A204.1 (cell line): ENCODE data around the gene COA5.
"Not testable (repeated sequence)": the region's sequence is repeated elsewhere in the genome, so short reads cannot be mapped to it uniquely, and the experiment has no call there.

ENCODE experiments used
- FAIRE-seq: peaks from 2 replicates; lab custom pipeline; 2012; peaks lifted over from hg19 to GRCh38; lab: Jason Lieb, UNC

COA5 gene

GRCh38 chr2:98605076-98605475 is 3.2 kb downstream of the COA5 start:
- FAIRE-seq = no peak

- no peak for FAIRE-seq
These were observed 3.8 kb downstream of the COA5 start for GRCh38 chr2:98604547-98604946.

DNA sequence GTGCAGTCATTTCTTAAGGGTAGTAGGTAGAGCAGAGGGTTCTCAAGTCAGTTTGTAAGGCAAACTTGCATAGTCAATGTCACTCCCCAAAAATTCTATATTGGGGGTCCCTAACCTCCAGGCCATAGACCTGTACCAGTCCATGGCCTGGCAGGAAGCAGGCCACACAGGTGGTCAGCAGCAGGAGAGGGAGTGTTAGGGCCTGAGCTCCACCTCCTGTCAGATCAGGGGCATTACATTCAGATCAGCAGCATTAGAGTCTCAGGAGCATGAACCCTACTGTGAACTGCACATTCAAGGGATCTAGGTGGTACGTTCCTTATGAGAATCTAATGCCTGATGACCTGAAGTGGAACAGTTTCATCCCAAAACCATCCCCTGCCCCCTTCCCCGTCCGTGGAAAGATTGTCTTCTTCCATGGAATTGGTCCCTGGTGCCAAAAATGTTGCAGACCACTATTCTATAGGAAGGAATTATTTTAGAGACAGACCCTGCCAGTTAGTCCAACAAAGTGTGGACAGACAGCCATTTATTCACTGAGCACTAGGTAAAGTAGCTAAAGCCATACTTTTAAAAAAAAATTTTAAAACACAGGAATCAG is 6.7 kb downstream of the COA5 start:
- no peak for FAIRE-seq

- FAIRE-seq = no peak
These were observed 9.4 kb downstream of the COA5 start for GRCh38 chr2:98598781-98599428.

- FAIRE-seq = not testable (repeated sequence)
These were observed 13.6 kb downstream of the COA5 start for GRCh38 chr2:98594665-98595064.

- no peak for FAIRE-seq
These were observed 15.7 kb downstream of the COA5 start for GRCh38 chr2:98592565-98592964.

DNA sequence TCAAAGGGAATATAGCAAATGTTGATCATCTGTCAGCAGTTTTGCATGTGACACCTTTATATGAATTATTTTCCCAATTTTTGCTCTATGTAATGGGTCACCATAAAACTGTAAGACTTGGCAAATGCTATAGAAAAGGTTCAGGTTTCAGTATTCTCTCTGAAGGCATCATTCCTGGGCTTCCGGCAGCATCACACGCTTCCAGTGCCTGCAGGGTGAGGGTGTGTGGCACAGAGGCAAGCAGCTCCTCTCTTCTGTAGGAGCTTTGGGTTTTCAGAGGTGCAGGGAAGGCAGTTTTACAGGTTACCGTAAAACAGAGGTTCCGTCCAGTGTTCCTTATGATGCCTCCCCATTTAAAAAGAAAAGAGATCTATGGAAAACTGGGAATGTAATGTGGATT is 18.8 kb downstream of the COA5 start:
- FAIRE-seq = no peak

GRCh38 chr2:98588880-98589431 is 19.4 kb downstream of the COA5 start:
- FAIRE-seq = no peak

DNA sequence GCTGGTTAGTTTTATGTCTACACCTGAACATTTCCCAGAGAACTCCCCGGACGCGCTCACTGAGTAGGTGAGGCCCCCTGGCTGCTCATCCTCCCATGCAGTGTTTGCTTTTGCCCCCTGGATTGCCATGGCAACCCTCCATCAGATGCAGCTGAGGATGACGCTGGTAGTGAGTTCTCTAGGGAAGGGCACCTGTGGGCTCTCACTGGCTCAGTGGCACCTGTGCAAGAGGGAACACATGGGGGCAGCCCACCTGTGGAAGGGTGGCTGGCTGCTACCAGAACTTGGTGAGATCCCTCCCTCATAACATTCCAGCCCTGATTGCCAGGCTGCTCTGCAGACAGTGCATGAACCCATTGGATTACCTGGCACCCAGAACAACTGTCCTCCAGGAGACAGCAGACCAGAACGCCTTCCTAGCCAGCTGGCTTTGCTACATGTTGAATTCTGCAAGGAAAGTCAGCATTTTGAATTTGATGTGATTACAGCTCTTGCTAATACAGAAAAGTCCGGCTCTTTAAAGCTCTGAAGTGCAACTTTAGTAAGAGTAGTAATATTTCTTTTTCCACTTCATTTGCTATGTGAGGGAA is 21.7 kb downstream of the COA5 start:
- no peak for FAIRE-seq

GRCh38 chr2:98585386-98585785 is 22.9 kb downstream of the COA5 start:
- no peak for FAIRE-seq

- FAIRE-seq = no peak
These were observed 24.3 kb downstream of the COA5 start for GRCh38 chr2:98583816-98584618.

- no peak for FAIRE-seq
These were observed 25.0 kb downstream of the COA5 start for GRCh38 chr2:98583276-98583675.

- FAIRE-seq = no peak
These were observed 25.8 kb downstream of the COA5 start for GRCh38 chr2:98582523-98582922.

- no peak for FAIRE-seq
These were observed 27.5 kb downstream of the COA5 start for GRCh38 chr2:98580656-98581284.

- FAIRE-seq = no peak
These were observed 28.4 kb downstream of the COA5 start for GRCh38 chr2:98579926-98580325.

GRCh38 chr2:98578231-98578630 is 30.1 kb downstream of the COA5 start:
- FAIRE-seq = no peak

DNA sequence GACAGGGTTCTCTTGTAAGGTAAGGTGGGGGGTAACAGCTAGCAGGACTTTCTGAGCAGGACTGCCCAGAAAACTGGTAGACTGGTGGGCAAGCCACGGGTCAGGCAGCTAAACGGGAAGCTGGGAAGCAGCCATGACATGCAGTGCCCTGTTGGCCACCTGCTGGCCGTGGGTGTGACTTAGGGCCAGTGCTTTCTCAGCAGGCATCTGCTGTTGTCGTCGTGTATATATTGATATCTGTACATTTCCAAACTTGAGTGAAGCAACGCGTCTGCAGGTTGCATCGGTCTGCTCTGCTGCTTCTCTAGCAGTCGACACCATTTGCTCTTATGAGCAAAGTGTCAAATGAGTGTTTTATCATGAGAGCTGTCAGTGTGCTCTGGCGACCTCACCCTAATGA is 31.0 kb downstream of the COA5 start:
- FAIRE-seq = no peak

GRCh38 chr2:98576666-98577312 is 31.5 kb downstream of the COA5 start:
- no peak for FAIRE-seq

GRCh38 chr2:98573426-98573825 is 34.9 kb downstream of the COA5 start:
- FAIRE-seq = no peak

GRCh38 chr2:98572676-98573075 is 35.6 kb downstream of the COA5 start:
- no peak for FAIRE-seq

DNA sequence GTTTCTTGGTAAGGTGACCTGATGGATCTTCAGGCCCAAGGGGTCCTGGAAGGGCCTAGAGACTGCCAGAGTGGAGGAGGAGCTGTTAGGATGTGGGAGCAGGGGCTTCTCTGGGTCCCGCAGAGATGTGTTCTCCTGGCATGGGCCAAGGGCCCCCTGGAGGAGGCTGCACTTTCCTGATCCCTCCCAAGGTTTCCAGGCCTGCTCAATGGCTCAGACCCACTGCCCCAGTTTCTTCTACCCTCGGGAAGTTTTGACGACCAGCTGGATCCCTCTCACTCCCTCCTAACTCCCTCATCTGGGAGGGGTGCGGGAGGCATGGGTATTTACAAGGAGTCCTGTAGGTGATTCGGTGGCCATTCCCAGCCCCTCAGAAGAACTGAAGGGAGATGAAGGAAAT is 36.1 kb downstream of the COA5 start:
- no peak for FAIRE-seq

DNA sequence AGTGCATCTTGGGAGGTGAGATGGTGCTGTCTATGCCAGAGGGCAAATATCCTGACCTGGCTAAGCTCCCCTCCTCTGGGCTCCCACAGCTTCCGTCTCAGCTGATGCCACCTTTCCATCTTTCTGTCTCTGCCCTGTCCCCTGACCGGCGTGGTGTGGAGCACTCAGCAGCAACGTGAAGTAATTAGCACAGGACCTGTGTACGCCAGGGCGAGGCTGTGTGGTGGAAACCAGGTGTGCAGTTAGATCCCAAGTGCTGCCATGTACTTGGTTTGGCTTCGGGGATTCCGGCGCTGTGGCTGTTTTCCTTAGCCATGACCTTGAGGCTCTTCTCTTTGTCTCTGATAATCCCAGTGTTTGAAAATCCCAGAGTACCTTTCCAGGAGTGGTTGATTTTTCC is 36.5 kb downstream of the COA5 start:
- no peak for FAIRE-seq
